Gastrocnemius medialis (tissue), 4 donors: ENCODE data around the gene LGMN. TPM values are rescaled to one million over a fixed set of nuclear protein-coding genes. Genes with fewer than 3 reads are reported as not detected.
A peak's percentile ranks its signal among the peaks of the same experiment; 100 is the strongest.
"Not testable (repeated sequence)": the region's sequence is repeated elsewhere in the genome, so short reads cannot be mapped to it uniquely, and the experiment has no call there.

Experiments
- ATAC-seq, 2 donors: fragments of 150-250 bp; one replicate each; pipeline ENCODE4 v1.9.1; 2016
- DNase-seq, 2 donors: peaks; one replicate each; pipeline ENCODE4 v3.0.0-alpha.2; 2019
- H3K27ac ChIP-seq, 4 donors: fragments of 200-600 bp; sonication (generic); 1 replicate in 1 of 4; 2 replicates in 3 of 4; pipeline ENCODE4 v1.5.1; 2016 to 2018; ENCODE audit warnings: mild to moderate bottlenecking in 2 of 4, moderate library complexity in 1 of 4
- H3K27me3 ChIP-seq, 3 donors: fragments of 200-600 bp; sonication (generic) in 2 of 3; 1 replicate in 1 of 3; 2 replicates in 2 of 3; pipeline versions ENCODE4 v1.5.1 to v1.6.0; 2016 to 2019; ENCODE audit warnings: mild to moderate bottlenecking in 1 of 3, moderate library complexity in 1 of 3
- H3K36me3 ChIP-seq, 2 donors: fragments of 200-600 bp; sonication (generic) in 1 of 2; one replicate each; pipeline ENCODE4 v1.5.1; 2017 to 2018
- H3K4me1 ChIP-seq, 2 donors: fragments of 200-600 bp; sonication (generic) in 1 of 2; one replicate each; pipeline ENCODE4 v1.5.1; 2016 to 2017; ENCODE audit warnings: mild to moderate bottlenecking in 2 of 2
- H3K4me3 ChIP-seq, 4 donors: fragments of 200-600 bp; sonication (generic) in 3 of 4; 1 replicate in 1 of 4; 2 replicates in 3 of 4; pipeline ENCODE4 v1.5.1; 2016 to 2019; ENCODE audit warnings: mild to moderate bottlenecking in 2 of 4
- H3K9me3 ChIP-seq, 3 donors: fragments of 200-600 bp; sonication (generic) in 2 of 3; 1 replicate in 1 of 3; 2 replicates in 2 of 3; pipeline ENCODE4 v1.5.1; 2016 to 2019
- CTCF ChIP-seq, 5 experiments: fragments of 450-650 bp in 3 of 5; fragments of 200-600 bp in 2 of 5; sonication (generic) in 2 of 5; IDR thresholded peaks in 4 of 5; conservative IDR thresholded peaks in 1 of 5; 1 replicate in 4 of 5; 2 replicates in 1 of 5; pipeline ENCODE4 v1.5.1; 2016 to 2019; ENCODE audit warnings: antibody characterized with exemption in 5 of 5, mild to moderate bottlenecking in 3 of 5, moderate library complexity in 3 of 5
- POLR2A ChIP-seq, 2 donors: fragments of 450-650 bp; IDR thresholded peaks; one replicate each; pipeline ENCODE4 v1.6.1; 2017; ENCODE audit warnings: antibody characterized with exemption in 2 of 2, mild to moderate bottlenecking in 2 of 2, moderate library complexity in 2 of 2
- in situ Hi-C, 4 donors: fragments of 200-750 bp; cut with MboI; loops; one replicate each; pipeline versions ENCODE4 v1.15.0 to v1.8.0; 2017; ENCODE audit warnings: low sequenced_read_pairs in 4 of 4
- intact Hi-C: fragments of 100-400 bp; cut with DNase I; formaldehyde crosslinking; loops from one replicate; pipeline ENCODE4 v1.15.1; 2023; ENCODE audit warnings: low total_unique reads
- total RNA-seq, 4 donors: library from RNA; depleted of rRNA; stranded (reverse); fragments of >200 nt; gene quantifications; one replicate each; pipeline versions ENCODE4 v1.1.0 to v1.2.3, GENCODE V29; 2016

Gene LGMN
- total RNA-seq, 4 donors from 2014 or later: 53.5 to 78.5 (median 62.8) TPM

- no peak overlapping the region for H3K27ac ChIP-seq
Observed at GRCh38 chr14:92754966-92755365, 6.5 kb upstream of the LGMN start.

GRCh38 chr14:92753250-92753649, 4.8 kb upstream of the LGMN start:
- in situ Hi-C loops: no loop called here

More at GRCh38 chr14:92754966-92755365, 6.5 kb upstream of the LGMN start:
- DNase-seq (no peak), ATAC-seq (no peak)
- Histone ChIP-seq H3K36me3 (no peaks in the 10 kb centered on the region), H3K9me3 (no peaks in the 10 kb centered on the region), H3K4me1 (no peaks in the 10 kb centered on the region), H3K27me3 (no peaks in the 10 kb centered on the region), H3K4me3 (no peak overlapping the region)
- in situ Hi-C loops: no loop called here
- TF ChIP-seq POLR2A (IDR thresholded peaks at IDR 0.05): no peak
- no peak for TF ChIP-seq CTCF (IDR thresholded peaks at IDR 0.05 in 4 of 5, conservative IDR thresholded peaks at IDR 0.05 in 1 of 5)
- intact Hi-C loops: no loop called here

GRCh38 chr14:92751819-92752218, 3.4 kb upstream of the LGMN start:
- H3K27ac ChIP-seq: no peak overlapping the region
- TF ChIP-seq POLR2A (IDR thresholded peaks at IDR 0.05): no peak
- no peak for TF ChIP-seq CTCF (IDR thresholded peaks at IDR 0.05 in 4 of 5, conservative IDR thresholded peaks at IDR 0.05 in 1 of 5)
- in situ Hi-C loops (no loop called here), intact Hi-C loops (no loop called here)
- H3K4me3 ChIP-seq: no peak overlapping the region
- ATAC-seq (no peak), DNase-seq (no peak)
- H3K9me3 ChIP-seq: no peaks in the 10 kb centered on the region
- H3K36me3 ChIP-seq: no peaks in the 10 kb centered on the region
- no peaks in the 10 kb centered on the region for H3K27me3 ChIP-seq
- peaks cover 8 to 9% of the 10 kb centered on the region in 2 donors for H3K4me1 ChIP-seq

More at GRCh38 chr14:92753250-92753649, 4.8 kb upstream of the LGMN start:
- DNase-seq (peak in 1 of 2 donors; percentile 33), ATAC-seq (no peak)
- TF ChIP-seq POLR2A (IDR thresholded peaks at IDR 0.05): no peak
- TF ChIP-seq CTCF (IDR thresholded peaks at IDR 0.05 in 4 of 5, conservative IDR thresholded peaks at IDR 0.05 in 1 of 5): no peak
- H3K9me3 ChIP-seq: no peaks in the 10 kb centered on the region
- no peaks in the 10 kb centered on the region for H3K4me1 ChIP-seq
- no peaks in the 10 kb centered on the region for H3K27me3 ChIP-seq
- no peak overlapping the region for H3K4me3 ChIP-seq
- intact Hi-C loops: no loop called here
- no peaks in the 10 kb centered on the region for H3K36me3 ChIP-seq
- H3K27ac ChIP-seq: no peak overlapping the region

GRCh38 chr14:92750994-92751400, 2.6 kb upstream of the LGMN start:
- DNase-seq (no peak), ATAC-seq (no peak)
- no peak for TF ChIP-seq POLR2A (IDR thresholded peaks at IDR 0.05)
- TF ChIP-seq CTCF (IDR thresholded peaks at IDR 0.05 in 4 of 5, conservative IDR thresholded peaks at IDR 0.05 in 1 of 5): no peak
- no peak overlapping the region for H3K27ac ChIP-seq
- in situ Hi-C loops (no loop called here), intact Hi-C loops (no loop called here)
- H3K27me3 ChIP-seq: no peaks in the 10 kb centered on the region
- no peak overlapping the region for H3K4me3 ChIP-seq
- H3K4me1 ChIP-seq: peaks cover 8 to 13% of the 10 kb centered on the region in 2 donors
- H3K36me3 ChIP-seq: no peaks in the 10 kb centered on the region
- H3K9me3 ChIP-seq: no peaks in the 10 kb centered on the region

GRCh38 chr14:92750222-92750728, 1.8 kb upstream of the LGMN start:
- intact Hi-C loops, H3K9me3 ChIP-seq, H3K36me3 ChIP-seq, DNase-seq, H3K27ac ChIP-seq, in situ Hi-C loops, ATAC-seq, H3K27me3 ChIP-seq, H3K4me3 ChIP-seq: not testable (repeated sequence)
- peaks cover 8 to 13% of the 10 kb centered on the region in 2 donors for H3K4me1 ChIP-seq
